H1 (cell line): ENCODE data around the gene SMARCC2. TPM values are rescaled to one million over a fixed set of nuclear protein-coding genes. Genes with fewer than 3 reads are reported as not detected.

Experiments used
- CTCF ChIA-PET: fragments of 300-600 bp; sonication (Branson Sonifier 250); formaldehyde crosslinking; loops from one replicate; lab custom pipeline; 2021; ENCODE audit not compliant: partially characterized antibody; lab: Charles Lee
- POLR2A ChIA-PET: fragments of 300-600 bp; sonication (Branson Sonifier 250); formaldehyde crosslinking; loops from one replicate; lab custom pipeline; 2021; ENCODE audit warnings: inconsistent platforms; ENCODE audit not compliant: partially characterized antibody; lab: Charles Lee
- DNase-seq, 2 experiments: peaks; one replicate each; pipeline versions ENCODE4 v3.0.0 to v3.0.0-alpha.2; 2010 to 2022; ENCODE audit warnings: low spot score in 2 of 2, low read depth in 1 of 2, mixed read lengths in 1 of 2
- FAIRE-seq: peaks from 2 replicates; lab custom pipeline; 2011; peaks lifted over from hg19 to GRCh38; lab: Jason Lieb, UNC
- H2AFZ ChIP-seq: 2 replicates; pipeline ENCODE4 v1.8.1; 2012; ENCODE audit warnings: low read length, inconsistent platforms
- H2AK5ac ChIP-seq: 2 replicates; pipeline ENCODE4 v1.6.1; 2013; ENCODE audit warnings: low read depth, low read length
- H2BK120ac ChIP-seq: replicated peaks from 2 replicates; pipeline ENCODE3; 2013; ENCODE audit warnings: low read depth, low read length, inconsistent platforms
- H2BK12ac ChIP-seq: 2 replicates; pipeline ENCODE4 v1.6.1; 2013; ENCODE audit warnings: low read depth, low read length
- H2BK15ac ChIP-seq: 2 replicates; pipeline ENCODE4 v1.6.1; 2013; ENCODE audit warnings: low read length
- H2BK20ac ChIP-seq: 2 replicates; pipeline ENCODE4 v1.6.1; 2013; ENCODE audit warnings: low read length
- H2BK5ac ChIP-seq: 2 replicates; pipeline ENCODE4 v1.6.1; 2013; ENCODE audit warnings: low read depth, low read length
- H3K14ac ChIP-seq: 2 replicates; pipeline ENCODE4 v1.6.1; 2013; ENCODE audit warnings: inconsistent platforms; ENCODE audit not compliant: insufficient read length
- H3K18ac ChIP-seq: 2 replicates; pipeline ENCODE4 v1.6.1; 2013; ENCODE audit warnings: low read length; ENCODE audit errors: extremely low read depth
- H3K23ac ChIP-seq: 2 replicates; pipeline ENCODE4 v1.6.1; 2013; ENCODE audit warnings: inconsistent platforms; ENCODE audit not compliant: insufficient read length
- H3K23me2 ChIP-seq: 2 replicates; pipeline ENCODE4 v1.6.1; 2013; ENCODE audit warnings: low read depth, low read length
- H3K27ac ChIP-seq: 2 replicates; pipeline ENCODE4 v1.6.1; 2011; ENCODE audit warnings: low read depth, low read length, inconsistent platforms
- H3K27me3 ChIP-seq, 4 experiments: replicated peaks in 1 of 4; 1 replicate in 1 of 4; 2 replicates in 3 of 4; pipeline versions ENCODE4 v1.6.1 to v1.8.1; 2011 to 2013; ENCODE audit warnings: low read length in 3 of 4, mild to moderate bottlenecking in 3 of 4, inconsistent platforms in 2 of 4, mixed read lengths in 2 of 4, moderate library complexity in 1 of 4; ENCODE audit not compliant: control insufficient read depth in 3 of 4, insufficient read depth in 3 of 4; ENCODE audit errors: extremely low read depth in 1 of 4
- H3K36me3 ChIP-seq, 4 experiments: 2 replicates each; pipeline versions ENCODE4 v1.6.1 to v1.8.1; 2011 to 2013; ENCODE audit warnings: mild to moderate bottlenecking in 4 of 4, low read length in 3 of 4, moderate library complexity in 2 of 4, control low read depth in 1 of 4, inconsistent platforms in 1 of 4; ENCODE audit not compliant: insufficient read depth in 4 of 4, control insufficient read depth in 2 of 4
- H3K4ac ChIP-seq: replicated peaks from 2 replicates; pipeline ENCODE3; 2013; ENCODE audit warnings: low read length, low read depth, mixed read lengths, inconsistent platforms; ENCODE audit not compliant: insufficient read length
- H3K4me1 ChIP-seq, 4 experiments: replicated peaks in 1 of 4; 1 replicate in 1 of 4; 2 replicates in 3 of 4; pipeline versions ENCODE4 v1.6.1 to v1.8.1; 2011 to 2013; ENCODE audit warnings: low read length in 3 of 4, inconsistent platforms in 2 of 4, mixed read lengths in 1 of 4; ENCODE audit not compliant: insufficient read depth in 4 of 4, control insufficient read depth in 3 of 4
- H3K4me2 ChIP-seq, 2 experiments: 2 replicates each; pipeline versions ENCODE4 v1.6.1 to v1.8.1; 2011 to 2013; ENCODE audit warnings: low read depth in 2 of 2, low read length in 2 of 2, control low read depth in 1 of 2, inconsistent platforms in 1 of 2, mild to moderate bottlenecking in 1 of 2; ENCODE audit not compliant: insufficient read depth in 1 of 2
- H3K4me3 ChIP-seq, 4 experiments: fragments of 200-600, 300-600 bp in 1 of 4; sonication (generic), shearing (Covaris generic), sonication (Bioruptor Twin) in 1 of 4; 2 replicates each; pipeline versions ENCODE4 v1.5.1 to v1.8.1; 2011 to 2016; ENCODE audit warnings: low read length in 4 of 4, low read depth in 3 of 4, control low read depth in 2 of 4, inconsistent platforms in 2 of 4, mild to moderate bottlenecking in 2 of 4, mixed read lengths in 1 of 4, moderate library complexity in 1 of 4; ENCODE audit not compliant: insufficient read depth in 2 of 4; ENCODE audit errors: extremely low read depth in 1 of 4
- H3K56ac ChIP-seq: replicated peaks from 2 replicates; pipeline ENCODE3; 2013; ENCODE audit warnings: low read depth, mild to moderate bottlenecking, mixed read lengths, low read length, inconsistent platforms; ENCODE audit not compliant: insufficient read length
- H3K79me1 ChIP-seq: 2 replicates; pipeline ENCODE4 v1.6.1; 2013; ENCODE audit warnings: low read depth, low read length, control low read depth
- H3K79me2 ChIP-seq, 2 experiments: 2 replicates each; pipeline versions ENCODE4 v1.6.1 to v1.8.1; 2012 to 2013; ENCODE audit warnings: low read length in 2 of 2, mild to moderate bottlenecking in 2 of 2, inconsistent platforms in 1 of 2; ENCODE audit not compliant: insufficient read depth in 2 of 2, control insufficient read depth in 1 of 2
- H3K9ac ChIP-seq, 4 experiments: replicated peaks in 1 of 4; 1 replicate in 1 of 4; 2 replicates in 3 of 4; pipeline versions ENCODE4 v1.6.1 to v1.8.1; 2011 to 2013; ENCODE audit warnings: low read depth in 3 of 4, low read length in 3 of 4, control low read depth in 2 of 4, mild to moderate bottlenecking in 2 of 4, moderate library complexity in 2 of 4, inconsistent platforms in 1 of 4; ENCODE audit errors: extremely low read depth in 1 of 4
- H3K9me3 ChIP-seq, 2 experiments: 2 replicates each; pipeline versions ENCODE4 v1.6.1 to v1.8.1; 2012 to 2013; ENCODE audit warnings: mild to moderate bottlenecking in 2 of 2, moderate library complexity in 2 of 2, control low read depth in 1 of 2, inconsistent platforms in 1 of 2, low read depth in 1 of 2, low read length in 1 of 2, mixed read lengths in 1 of 2; ENCODE audit not compliant: insufficient read depth in 2 of 2
- H4K20me1 ChIP-seq, 2 experiments: replicated peaks in 1 of 2; 2 replicates each; pipeline versions ENCODE3 to v1.8.1; 2011 to 2013; ENCODE audit warnings: inconsistent platforms in 2 of 2, low read length in 2 of 2, mild to moderate bottlenecking in 1 of 2; ENCODE audit not compliant: insufficient read depth in 2 of 2, control insufficient read depth in 1 of 2
- H4K5ac ChIP-seq: 2 replicates; pipeline ENCODE4 v1.6.1; 2013; ENCODE audit warnings: low read length, low read depth, mixed read lengths, inconsistent platforms; ENCODE audit not compliant: insufficient read length
- H4K8ac ChIP-seq: 2 replicates; pipeline ENCODE4 v1.8.0; 2013; ENCODE audit warnings: mild to moderate bottlenecking, moderate library complexity, low read length, inconsistent platforms; ENCODE audit not compliant: insufficient read depth; ENCODE audit errors: extremely low read depth
- H4K91ac ChIP-seq: replicated peaks from 2 replicates; pipeline ENCODE3; 2013; ENCODE audit warnings: low read length, mixed read lengths, inconsistent platforms; ENCODE audit not compliant: insufficient read length
- ATF3 ChIP-seq: IDR thresholded peaks from 2 replicates; pipeline ENCODE4 v1.6.1; 2011; ENCODE audit warnings: low read depth, mild to moderate bottlenecking, low read length; ENCODE audit not compliant: insufficient read depth
- CREB1 ChIP-seq: IDR thresholded peaks from 2 replicates; pipeline ENCODE4 v1.6.1; 2012; ENCODE audit warnings: inconsistent platforms
- GABPA ChIP-seq: IDR thresholded peaks from 2 replicates; pipeline ENCODE4 v1.6.1; 2011; ENCODE audit warnings: mild to moderate bottlenecking, low read length, moderate library complexity, borderline replicate concordance; ENCODE audit not compliant: insufficient read depth
- HDAC2 ChIP-seq, 2 experiments: fragments of 300-600 bp in 1 of 2; sonication (generic) in 1 of 2; IDR thresholded peaks; 2 replicates each; pipeline ENCODE4 v1.6.1; 2011 to 2012; ENCODE audit warnings: low read depth in 2 of 2, low read length in 2 of 2, mild to moderate bottlenecking in 2 of 2, moderate library complexity in 2 of 2, borderline replicate concordance in 1 of 2, inconsistent platforms in 1 of 2
- HDAC6 ChIP-seq: IDR thresholded peaks from one replicate; pipeline ENCODE4 v1.7.1; 2012; ENCODE audit warnings: low read depth, mild to moderate bottlenecking, inconsistent platforms, low read length, moderate library complexity
- KDM4A ChIP-seq: IDR thresholded peaks from one replicate; pipeline ENCODE4 v1.7.1; 2012; ENCODE audit warnings: low read depth, mild to moderate bottlenecking, moderate library complexity, low read length, inconsistent platforms; ENCODE audit not compliant: severe bottlenecking
- NANOG ChIP-seq: IDR thresholded peaks from 2 replicates; pipeline ENCODE4 v1.6.1; 2011; ENCODE audit warnings: low read length, low read depth, mild to moderate bottlenecking, inconsistent platforms; ENCODE audit not compliant: insufficient read depth, poor library complexity, severe bottlenecking
- POLR2AphosphoS5 ChIP-seq: IDR thresholded peaks from 2 replicates; pipeline ENCODE4 v1.6.1; 2011; ENCODE audit warnings: low read depth, low read length
- SUZ12 ChIP-seq: fragments of 200-600 bp; sonication (generic); IDR thresholded peaks from 2 replicates; pipeline ENCODE4 v1.6.1; 2012; ENCODE audit warnings: mild to moderate bottlenecking, inconsistent platforms, low read length, moderate library complexity, mixed read lengths
- TAF1 ChIP-seq: IDR thresholded peaks from 2 replicates; pipeline ENCODE4 v1.6.1; 2011; ENCODE audit warnings: mild to moderate bottlenecking, low read depth, low read length
- TAF7 ChIP-seq: optimal IDR thresholded peaks from 2 replicates; pipeline ENCODE3; 2011; ENCODE audit warnings: low read depth, mild to moderate bottlenecking, inconsistent platforms, low read length, moderate library complexity, borderline replicate concordance
- TEAD4 ChIP-seq: IDR thresholded peaks from 2 replicates; pipeline ENCODE4 v1.6.1; 2012; ENCODE audit warnings: low read depth, low read length, inconsistent platforms, mixed read lengths
- YY1 ChIP-seq: IDR thresholded peaks from 2 replicates; pipeline ENCODE4 v1.6.1; 2011; ENCODE audit warnings: low read depth, mild to moderate bottlenecking, low read length
- WGBS, 2 experiments: shearing (Covaris generic) in 1 of 2; methylation state at CpG; one replicate each; pipeline versions ENCODE4 v1.1.6 to v1.1.7; 2013 to 2015; ENCODE audit warnings: low lambda C conversion rate in 2 of 2, mixed read lengths in 2 of 2, inconsistent platforms in 1 of 2, low coverage in 1 of 2, missing lambda C conversion rate in 1 of 2; ENCODE audit not compliant: insufficient replicate concordance in 2 of 2, insufficient coverage in 1 of 2, insufficient read length in 1 of 2; ENCODE audit errors: extremely low coverage in 1 of 2, missing lambda C conversion rate in 1 of 2; 5-methylcytosine and 5-hydroxymethylcytosine counted together
- polyA plus RNA-seq, 7 experiments: library from polyadenylated mRNA; depleted of rRNA in 3 of 7; stranded (reverse) in 5 of 7; unstranded in 2 of 7; fragments of >200 nt in 5 of 7; fragments of 200-250 nt in 2 of 7; gene quantifications; 1 replicate in 5 of 7; 2 replicates in 1 of 7; 4 replicates in 1 of 7; pipeline versions ENCODE4 v1.2.1 to v1.2.3, GENCODE V29; 2011 to 2013; ENCODE audit warnings: missing spikeins in 2 of 7, mixed read lengths in 2 of 7
- total RNA-seq: library from RNA; stranded (reverse); fragmentation: NEBNext Ultra II Directional; extraction: Animal tissue kit (Norgen Biotek cat#: 25700); gene quantifications from 2 replicates; pipeline ENCODE4 v1.2.1, GENCODE V29; 2021

SMARCC2 gene
- total and polyA plus RNA-seq, 2 of the 8 experiments (the other 6 are each of a cell fraction or from before 2014, with no cell fraction given): 33.9 to 78.5 TPM

GRCh38 chr12:56172839-56173238 lies 16.4 kb downstream of the SMARCC2 start:
- Histone ChIP-seq H3K27me3 (no peaks in the 10 kb centered on the region), H2BK5ac (no peak overlapping the region), H3K56ac (no peak overlapping the region), H4K8ac (no peak overlapping the region; the same call in 1 of the 2 replicates), H4K91ac (no peak overlapping the region), H4K20me1 (peaks cover 0 to 2% of the 10 kb centered on the region in 2 experiments), H3K18ac (no peak overlapping the region), H3K36me3 (peaks cover 42 to 83% (median 72%) of the 10 kb centered on the region in 4 experiments), H3K79me1 (no peaks in the 10 kb centered on the region), H3K9ac (no peak overlapping the region), H2BK12ac (no peak overlapping the region), H3K23ac (no peak overlapping the region), H3K4ac (no peak overlapping the region), H3K79me2 (no peaks in the 10 kb centered on the region), H3K14ac (no peak overlapping the region), H2BK120ac (no peak overlapping the region), H2AFZ (no peak overlapping the region), H4K5ac (no peak overlapping the region), H3K9me3 (no peaks in the 10 kb centered on the region), H2BK20ac (no peak overlapping the region), H3K23me2 (no peaks in the 10 kb centered on the region; the same call in 1 of the 2 replicates), H3K4me1 (no peaks in the 10 kb centered on the region), H3K27ac (no peak overlapping the region), H3K4me3 (no peak overlapping the region), H3K4me2 (no peak overlapping the region), H2AK5ac (no peak overlapping the region), H2BK15ac (no peak overlapping the region)
- DNase-seq: no peak
- ChIA-PET CTCF (interaction anchor here (1.2 to 2.0 kb wide), 3 partner anchors 12 to 53 kb away, joined by 3 to 5 read pairs (median 3); no protein-coding TSS in a partner anchor), POLR2A (interaction anchor here (0.7 to 26.3 kb wide), 10 partner anchors 12 to 96 kb away, joined by 3 to 656 read pairs (median 4); partner anchors contain the start of genes MYL6, RNF41 and SMARCC2)
- WGBS, 2 experiments: 95% methylated on average over 7 of the region's 7 CpGs; no CpG with 5 or more reads in 1 of the 2 experiments
- no peak for FAIRE-seq
- TF ChIP-seq KDM4A (no peak), HDAC6 (no peak), SUZ12 (no peak), POLR2AphosphoS5 (no peak), ATF3 (no peak), HDAC2 (IDR thresholded peaks at IDR 0.05; ENCODE audit: borderline replicate concordance in 1 of 2, low read depth in 2 of 2, low read length in 2 of 2) (no peak), NANOG (no peak), YY1 (no peak), CREB1 (no peak), TAF7 (no peak), TEAD4 (no peak), GABPA (no peak), TAF1 (no peak)
